HG03175 (cell line): ENCODE results near the gene HS6ST1.

ENCODE experiments used
- ATAC-seq: cut with Tn5 transposase; IDR thresholded peaks from one replicate; pipeline ENCODE4 v1.9.1; 2021; ENCODE audit warnings: mild to moderate bottlenecking, moderate library complexity; ENCODE audit not compliant: unreplicated experiment

HS6ST1 gene

GRCh38 chr2:128284037-128284441, 34.6 kb downstream of the HS6ST1 start:
- no peak for ATAC-seq

GRCh38 chr2:128282976-128283810, 35.5 kb downstream of the HS6ST1 start:
- ATAC-seq, result no peak

GRCh38 chr2:128282246-128282975, 36.3 kb downstream of the HS6ST1 start:
- ATAC-seq, result no peak

- no peak for ATAC-seq
Measured at GRCh38 chr2:128281852-128282245, 36.8 kb downstream of the HS6ST1 start.

- ATAC-seq, result no peak
Measured at GRCh38 chr2:128280901-128281321, 37.8 kb downstream of the HS6ST1 start.

- no peak for ATAC-seq
Measured at GRCh38 chr2:128280158-128280871, 38.4 kb downstream of the HS6ST1 start.

GRCh38 chr2:128279786-128280157, 38.9 kb downstream of the HS6ST1 start:
- ATAC-seq, result no peak

- no peak for ATAC-seq
Measured at GRCh38 chr2:128279009-128279408, 39.7 kb downstream of the HS6ST1 start.

- ATAC-seq, result no peak
Measured at GRCh38 chr2:128277961-128278681, 40.5 kb downstream of the HS6ST1 start.

GRCh38 chr2:128276878-128277675, 41.6 kb downstream of the HS6ST1 start:
- ATAC-seq, result no peak

- ATAC-seq, result no peak
Measured at GRCh38 chr2:128275498-128276045, 43.1 kb downstream of the HS6ST1 start.

GRCh38 chr2:128274218-128274617, 44.5 kb downstream of the HS6ST1 start:
- ATAC-seq, result no peak

GRCh38 chr2:128273469-128274081, 45.1 kb downstream of the HS6ST1 start:
- ATAC-seq, result no peak

GRCh38 chr2:128272601-128273468, 45.8 kb downstream of the HS6ST1 start:
- ATAC-seq, result no peak

GRCh38 chr2:128271911-128272600, 46.6 kb downstream of the HS6ST1 start:
- no peak for ATAC-seq

- no peak for ATAC-seq
Measured at GRCh38 chr2:128271597-128271910, 47.1 kb downstream of the HS6ST1 start.

GRCh38 chr2:128270672-128271596, 47.7 kb downstream of the HS6ST1 start:
- no peak for ATAC-seq
